ENCODE data around the gene LBX2. TPM values are rescaled to one million over a fixed set of nuclear protein-coding genes. Genes with fewer than 3 reads are reported as not detected.

Gene LBX2, protein sequence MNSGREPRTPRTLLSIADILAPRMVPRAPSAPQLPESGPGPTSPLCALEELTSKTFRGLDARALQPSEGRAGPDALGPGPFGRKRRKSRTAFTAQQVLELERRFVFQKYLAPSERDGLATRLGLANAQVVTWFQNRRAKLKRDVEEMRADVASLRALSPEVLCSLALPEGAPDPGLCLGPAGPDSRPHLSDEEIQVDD
- polyA plus RNA-seq (2014; cell fraction: cytosol; rRNA removed): 3.2 and 7.7 TPM in 2 replicates
- 1.9 and 11.6 TPM in 2 replicates for polyA plus RNA-seq (2014; cell fraction: nucleus; rRNA removed)

DNA sequence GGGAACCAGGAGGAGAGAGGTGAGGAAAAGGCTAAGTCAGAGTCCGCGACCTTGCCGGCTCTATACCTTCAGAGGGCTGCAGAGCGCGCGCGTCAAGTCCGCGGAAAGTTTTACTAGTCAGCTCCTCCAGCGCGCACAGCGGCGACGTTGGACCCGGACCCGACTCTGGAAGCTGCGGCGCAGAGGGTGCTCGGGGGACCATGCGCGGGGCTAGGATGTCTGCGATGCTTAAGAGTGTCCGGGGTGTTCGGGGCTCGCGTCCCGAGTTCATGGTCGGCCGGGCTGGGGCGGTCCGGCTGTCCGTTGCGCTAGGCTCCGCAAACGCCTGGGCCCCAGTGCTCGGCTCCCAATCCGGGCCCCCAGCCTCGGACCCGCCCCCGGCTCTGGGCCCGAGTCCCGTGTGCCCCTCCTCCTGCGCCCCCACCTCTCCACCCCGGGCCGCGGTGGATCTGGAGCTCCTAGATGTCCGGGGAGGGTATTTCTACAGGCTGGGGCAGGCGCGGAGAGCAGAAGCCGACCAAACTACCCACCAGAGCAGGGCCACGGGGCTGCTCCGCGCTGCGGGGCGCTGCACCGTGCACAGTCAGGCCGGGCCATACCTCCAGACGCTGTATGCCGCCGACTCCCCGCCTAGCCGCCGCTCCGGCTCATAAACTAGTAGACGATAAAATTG, at the start of gene LBX2:
Gene LBX2, minus strand, starts transcription at position 337 of the 673 bp plus-strand sequence. Its CDS starts 66 bp downstream, at position 271.
- DNase-seq (ENCODE audit: low spot score): no peak

- DNase-seq (ENCODE audit: low spot score): no peak
These were observed 49.0 kb upstream of the LBX2 start for GRCh38 chr2:74548285-74548899.

GRCh38 chr2:74546004-74546403, 46.6 kb upstream of the LBX2 start:
- no peak for DNase-seq (ENCODE audit: low spot score)

DNA sequence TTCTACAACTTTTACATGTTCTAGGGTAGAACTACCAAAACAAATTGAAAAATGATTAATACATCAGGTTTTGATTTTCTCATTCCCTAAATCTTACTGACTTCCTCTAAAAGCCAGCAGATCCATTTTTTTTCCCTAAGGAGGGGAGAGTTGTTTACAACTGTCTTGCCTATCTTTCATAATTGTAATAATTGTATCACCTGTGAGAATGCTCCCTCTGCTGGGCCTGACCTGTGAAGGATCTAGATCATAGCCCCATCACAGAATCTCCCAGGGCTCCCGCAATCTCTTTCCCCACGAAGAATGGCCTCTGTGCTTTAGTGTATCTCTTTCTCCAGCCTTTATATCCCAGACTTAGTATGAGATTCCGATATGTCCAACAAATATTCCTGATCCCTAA, 45.2 kb upstream of the LBX2 start:
- DNase-seq (ENCODE audit: low spot score): no peak

GRCh38 chr2:74542978-74543377, 43.6 kb upstream of the LBX2 start:
- DNase-seq (ENCODE audit: low spot score): no peak

GRCh38 chr2:74540291-74540690, 40.9 kb upstream of the LBX2 start:
- DNase-seq (ENCODE audit: low spot score): no peak

- DNase-seq (ENCODE audit: low spot score): no peak
These were observed 39.5 kb upstream of the LBX2 start for GRCh38 chr2:74538881-74539339.

GRCh38 chr2:74537140-74537539, 37.7 kb upstream of the LBX2 start:
- no peak for DNase-seq (ENCODE audit: low spot score)

DNA sequence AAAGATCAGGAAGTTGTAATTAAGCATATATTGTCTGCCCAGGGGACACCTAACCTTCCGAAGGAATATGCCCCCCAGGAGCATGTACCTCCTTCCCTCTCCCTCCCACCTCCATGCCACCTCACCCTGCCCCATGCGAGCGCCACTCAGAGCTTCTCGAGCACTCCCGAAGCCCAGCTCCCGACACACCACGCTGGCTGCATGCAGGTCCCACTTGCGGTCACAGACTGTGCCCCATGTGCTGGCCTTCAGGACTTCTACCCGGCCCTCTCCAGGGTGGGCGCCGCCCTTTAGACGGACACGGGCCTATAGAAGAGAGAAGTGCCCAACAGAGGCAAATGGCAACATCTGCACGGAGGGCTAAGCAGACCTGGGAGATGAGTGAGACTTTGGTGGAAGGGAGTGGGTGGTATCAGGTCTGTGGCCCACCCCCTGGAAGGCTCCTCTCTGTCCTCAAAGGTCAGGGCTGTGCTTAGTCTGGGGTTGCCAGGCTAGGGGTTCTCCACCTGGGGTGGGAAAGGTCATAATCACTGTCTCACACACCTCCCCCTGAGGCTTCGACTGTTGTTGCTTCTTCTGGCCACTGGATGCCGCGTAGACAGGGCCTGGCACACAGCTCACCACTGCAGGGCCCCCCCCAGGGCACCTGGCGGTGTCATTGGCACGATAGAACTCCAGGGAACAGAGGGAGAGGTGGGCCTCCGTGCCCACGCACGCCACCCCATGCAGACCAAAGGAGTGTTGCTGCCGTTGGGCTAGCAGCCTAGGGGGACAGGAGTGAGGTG, 37.0 kb upstream of the LBX2 start:
- DNase-seq (ENCODE audit: low spot score): no peak

DNA sequence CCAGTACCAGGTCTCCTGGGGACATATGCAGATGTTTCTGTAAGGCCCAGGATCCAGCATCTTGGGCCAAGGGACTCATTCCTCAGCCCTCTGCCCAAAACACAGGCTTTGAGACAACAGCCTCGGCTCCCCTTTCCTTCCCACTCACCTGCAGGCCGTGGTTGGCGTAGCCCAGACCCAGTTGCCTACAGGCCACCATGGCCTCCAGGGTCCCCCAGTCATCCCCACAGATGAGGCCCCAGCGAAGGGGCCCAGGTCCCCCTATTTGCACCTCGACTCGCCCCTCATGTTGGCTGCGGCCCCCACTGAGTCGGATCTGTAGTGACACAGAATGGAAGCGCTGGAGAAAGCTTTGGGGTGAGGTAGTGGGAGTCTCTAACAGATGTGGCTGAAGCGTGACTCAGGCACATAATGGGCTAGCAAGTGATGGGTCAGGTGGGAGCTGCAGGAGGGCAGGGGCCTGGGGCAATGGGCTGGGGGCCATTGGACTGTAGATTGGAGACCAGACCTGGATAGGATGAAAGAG, 36.1 kb upstream of the LBX2 start:
- no peak for DNase-seq (ENCODE audit: low spot score)

DNA sequence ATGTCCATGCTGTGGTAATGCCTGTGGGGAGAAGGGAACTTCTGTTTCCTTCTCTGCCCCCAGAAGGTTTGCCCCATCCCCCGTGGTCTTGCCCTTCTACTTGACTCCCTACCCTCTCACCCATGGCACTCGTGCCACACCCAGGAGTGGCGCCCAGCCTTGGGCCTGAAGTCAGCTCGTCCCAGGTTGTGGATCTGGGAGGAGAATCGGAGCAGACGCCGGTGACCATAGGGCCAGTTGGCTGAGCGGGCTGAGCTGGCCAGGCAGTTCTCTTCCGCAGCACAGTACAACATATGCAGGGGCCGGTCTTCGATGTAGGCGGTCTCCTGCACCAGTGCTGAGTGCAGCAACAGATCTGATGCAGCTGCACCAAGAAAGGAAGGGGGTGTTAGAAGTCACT, 35.0 kb upstream of the LBX2 start:
- DNase-seq (ENCODE audit: low spot score): no peak

DNA sequence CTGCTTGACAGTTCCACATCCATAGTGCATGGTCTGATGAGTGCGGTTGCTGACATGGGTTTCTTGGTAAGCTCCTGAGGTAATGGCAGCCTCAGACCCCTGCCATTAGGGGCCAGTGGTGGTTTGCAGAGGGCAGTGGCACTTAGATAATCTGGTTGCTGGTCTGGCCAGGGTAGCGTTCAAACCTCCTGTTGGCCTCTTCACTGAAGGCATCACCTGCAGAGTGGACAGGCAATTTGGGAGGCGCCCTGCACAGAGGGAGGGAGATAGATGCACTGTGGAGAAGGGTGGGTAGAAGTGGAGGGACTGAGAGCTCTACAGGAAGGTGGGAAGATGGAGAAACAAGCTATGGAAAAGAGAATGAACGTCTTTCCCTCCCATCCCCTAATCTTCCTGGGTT, 34.1 kb upstream of the LBX2 start:
- no peak for DNase-seq (ENCODE audit: low spot score)

DNA sequence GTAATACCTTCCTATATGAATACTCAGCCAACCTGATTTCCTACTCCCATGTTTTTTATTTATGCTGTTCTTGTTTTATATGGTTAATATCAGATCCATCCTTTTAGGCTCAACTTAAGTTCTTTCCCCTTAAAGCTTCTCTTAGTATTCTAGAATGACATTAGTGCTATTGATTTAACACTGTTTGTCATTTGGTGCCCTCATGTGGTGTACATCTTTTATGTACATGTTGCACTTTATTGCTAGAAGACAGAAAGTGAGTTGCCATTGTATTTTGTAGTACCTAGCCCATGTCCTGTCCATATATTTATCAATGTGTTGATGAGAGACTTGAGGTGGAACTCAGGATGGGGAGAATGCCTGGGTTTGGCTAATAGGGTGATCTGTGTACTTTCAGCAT, 32.8 kb upstream of the LBX2 start:
- DNase-seq (ENCODE audit: low spot score): no peak

GRCh38 chr2:74531666-74532065, 32.3 kb upstream of the LBX2 start:
- no peak for DNase-seq (ENCODE audit: low spot score)

DNA sequence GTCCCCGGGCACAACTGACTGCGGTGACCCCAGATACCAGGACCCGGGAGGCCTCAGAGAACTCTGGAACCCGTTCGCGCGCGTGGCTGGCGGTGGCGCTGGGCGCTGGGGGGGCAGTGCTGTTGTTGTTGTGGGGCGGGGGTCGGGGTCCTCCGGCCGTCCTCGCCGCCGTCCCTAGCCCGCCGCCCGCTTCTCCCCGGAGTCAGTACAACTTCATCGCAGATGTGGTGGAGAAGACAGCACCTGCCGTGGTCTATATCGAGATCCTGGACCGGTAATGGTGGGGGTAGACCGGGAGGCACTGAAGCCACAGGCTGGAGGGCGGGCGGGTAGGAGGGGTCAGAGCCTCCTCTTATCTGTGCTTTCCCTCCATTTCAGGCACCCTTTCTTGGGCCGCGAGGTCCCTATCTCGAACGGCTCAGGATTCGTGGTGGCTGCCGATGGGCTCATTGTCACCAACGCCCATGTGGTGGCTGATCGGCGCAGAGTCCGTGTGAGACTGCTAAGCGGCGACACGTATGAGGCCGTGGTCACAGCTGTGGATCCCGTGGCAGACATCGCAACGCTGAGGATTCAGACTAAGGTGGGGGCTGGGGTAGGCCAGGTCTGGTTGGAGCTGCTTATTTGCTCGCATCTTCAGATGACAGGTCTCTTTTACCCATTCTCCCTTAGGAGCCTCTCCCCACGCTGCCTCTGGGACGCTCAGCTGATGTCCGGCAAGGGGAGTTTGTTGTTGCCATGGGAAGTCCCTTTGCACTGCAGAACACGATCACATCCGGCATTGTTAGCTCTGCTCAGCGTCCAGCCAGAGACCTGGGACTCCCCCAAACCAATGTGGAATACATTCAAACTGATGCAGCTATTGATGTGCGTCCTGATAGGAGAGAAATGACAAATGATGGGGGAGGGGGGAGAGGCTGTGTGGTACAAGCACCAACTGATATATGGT, 31.1 kb upstream of the LBX2 start:
- DNase-seq (ENCODE audit: low spot score): no peak

GRCh38 chr2:74529357-74530238, 30.2 kb upstream of the LBX2 start, which contains the start of the genes AUP1 and HTRA2:
AUP1 (minus strand) TSS chr2:74529706; CDS start chr2:74529629, 77 bp downstream.
HTRA2 (plus strand) TSS chr2:74529933; CDS start chr2:74530007, 74 bp downstream.
- DNase-seq (ENCODE audit: low spot score): peak; percentile 98

GRCh38 chr2:74528600-74529356, 29.4 kb upstream of the LBX2 start:
- no peak for DNase-seq (ENCODE audit: low spot score)

- DNase-seq (ENCODE audit: low spot score): no peak
These were observed 28.3 kb upstream of the LBX2 start for GRCh38 chr2:74527741-74528140.
